Neural cell (in vitro differentiated cells): Measurements from ENCODE around the gene CYP1A2.

Experiments used
- EZH2 ChIP-seq: fragments of 200-600, 300-800 bp; shearing (Covaris generic), sonication (generic); IDR thresholded peaks from 2 replicates; pipeline ENCODE4 v1.6.1; 2014; ENCODE audit warnings: antibody characterized with exemption, low read length, borderline replicate concordance, mild to moderate bottlenecking; ENCODE audit not compliant: insufficient read depth, poor library complexity, severe bottlenecking
- POLR2AphosphoS5 ChIP-seq: IDR thresholded peaks from 2 replicates; pipeline ENCODE4 v1.6.1; 2012
- TF ChIP-seq, protein P1 (sequence below): fragments of 450-650 bp; IDR thresholded peaks from 2 replicates; pipeline ENCODE4 v1.5.1; 2014; ENCODE audit warnings: antibody characterized with exemption, mild to moderate bottlenecking, moderate library complexity; ENCODE audit not compliant: poor library complexity, severe bottlenecking

DNA sequence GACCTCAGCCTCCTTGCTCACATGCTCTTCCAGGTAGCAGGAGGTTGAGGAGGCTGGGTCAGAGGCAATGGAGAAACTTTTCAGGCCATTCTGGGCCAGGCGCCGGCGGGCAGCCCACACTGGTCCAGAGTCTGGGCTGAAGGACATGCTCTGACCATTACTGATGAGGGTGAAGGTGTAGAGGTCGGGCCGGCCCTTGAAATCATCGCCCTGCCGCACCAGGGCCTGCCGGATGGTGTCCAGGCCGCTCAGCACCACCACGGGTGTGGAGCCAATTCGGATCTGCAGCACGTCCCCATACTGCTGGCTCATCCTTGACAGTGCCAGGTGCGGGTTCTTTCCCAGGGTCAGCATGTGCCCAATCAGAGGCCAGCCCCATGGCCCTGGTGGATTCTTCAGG, 26.1 kb upstream of the CYP1A2 start:
- TF ChIP-seq, protein P1, sequence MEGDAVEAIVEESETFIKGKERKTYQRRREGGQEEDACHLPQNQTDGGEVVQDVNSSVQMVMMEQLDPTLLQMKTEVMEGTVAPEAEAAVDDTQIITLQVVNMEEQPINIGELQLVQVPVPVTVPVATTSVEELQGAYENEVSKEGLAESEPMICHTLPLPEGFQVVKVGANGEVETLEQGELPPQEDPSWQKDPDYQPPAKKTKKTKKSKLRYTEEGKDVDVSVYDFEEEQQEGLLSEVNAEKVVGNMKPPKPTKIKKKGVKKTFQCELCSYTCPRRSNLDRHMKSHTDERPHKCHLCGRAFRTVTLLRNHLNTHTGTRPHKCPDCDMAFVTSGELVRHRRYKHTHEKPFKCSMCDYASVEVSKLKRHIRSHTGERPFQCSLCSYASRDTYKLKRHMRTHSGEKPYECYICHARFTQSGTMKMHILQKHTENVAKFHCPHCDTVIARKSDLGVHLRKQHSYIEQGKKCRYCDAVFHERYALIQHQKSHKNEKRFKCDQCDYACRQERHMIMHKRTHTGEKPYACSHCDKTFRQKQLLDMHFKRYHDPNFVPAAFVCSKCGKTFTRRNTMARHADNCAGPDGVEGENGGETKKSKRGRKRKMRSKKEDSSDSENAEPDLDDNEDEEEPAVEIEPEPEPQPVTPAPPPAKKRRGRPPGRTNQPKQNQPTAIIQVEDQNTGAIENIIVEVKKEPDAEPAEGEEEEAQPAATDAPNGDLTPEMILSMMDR, result no peak
- TF ChIP-seq EZH2 (no peak), POLR2AphosphoS5 (no peak)
